Stimulated activated CD4-positive, alpha-beta T cell treated with anti-CD3 and anti-CD28 coated beads, TNF-alpha, amount 100 ng/mL, for 24 hours (primary cell): ENCODE data around the gene EXOC6B.

Experiments
- DNase-seq, 3 experiments: peaks; one replicate each; pipeline ENCODE4 v3.0.0-alpha.2; 2020; ENCODE audit warnings: low read depth in 3 of 3

EXOC6B gene

GRCh38 chr2:72830273-72830672, 4.4 kb upstream of the EXOC6B start:
- DNase-seq, result no peak

GRCh38 chr2:72828840-72829507, 3.1 kb upstream of the EXOC6B start:
- no peak for DNase-seq

- no peak for DNase-seq
Measured at GRCh38 chr2:72827966-72828646, 2.3 kb upstream of the EXOC6B start.

GRCh38 chr2:72827487-72827886, 1.7 kb upstream of the EXOC6B start:
- DNase-seq, result no peak

GRCh38 chr2:72826156-72826477, 284 bp upstream of the EXOC6B start:
- DNase-seq, result no peak

GRCh38 chr2:72824224-72824842, 1.5 kb downstream of the EXOC6B start:
- no peak for DNase-seq

GRCh38 chr2:72822794-72823193, 3.0 kb downstream of the EXOC6B start:
- DNase-seq, result no peak

GRCh38 chr2:72821983-72822382, 3.9 kb downstream of the EXOC6B start:
- DNase-seq, result no peak

GRCh38 chr2:72821118-72821517, 4.7 kb downstream of the EXOC6B start:
- DNase-seq, result no peak

- no peak for DNase-seq
Measured at GRCh38 chr2:72819501-72819900, 6.3 kb downstream of the EXOC6B start.

GRCh38 chr2:72815655-72816278, 10.1 kb downstream of the EXOC6B start:
- no peak for DNase-seq

GRCh38 chr2:72813841-72814240, 12.0 kb downstream of the EXOC6B start:
- DNase-seq, result no peak

GRCh38 chr2:72810165-72810564, 15.7 kb downstream of the EXOC6B start:
- DNase-seq, result no peak

GRCh38 chr2:72809095-72809494, 16.7 kb downstream of the EXOC6B start:
- no peak for DNase-seq

- DNase-seq, result no peak
Measured at GRCh38 chr2:72806280-72806945, 19.4 kb downstream of the EXOC6B start.

- DNase-seq, result no peak
Measured at GRCh38 chr2:72803626-72804320, 22.1 kb downstream of the EXOC6B start.

GRCh38 chr2:72803151-72803550, 22.7 kb downstream of the EXOC6B start:
- no peak for DNase-seq

- no peak for DNase-seq
Measured at GRCh38 chr2:72800492-72800891, 25.3 kb downstream of the EXOC6B start.

GRCh38 chr2:72797740-72798139, 28.1 kb downstream of the EXOC6B start:
- no peak for DNase-seq

GRCh38 chr2:72796766-72797165, 29.1 kb downstream of the EXOC6B start:
- DNase-seq, result no peak

GRCh38 chr2:72794572-72794971, 31.3 kb downstream of the EXOC6B start:
- no peak for DNase-seq
